Astrocyte (in vitro differentiated cells and primary cell): Measurements from ENCODE around the gene ZNF605.

Experiments used
- EZH2 ChIP-seq: IDR thresholded peaks from 2 replicates; pipeline ENCODE4 v1.6.1; 2012; ENCODE audit warnings: mild to moderate bottlenecking, low read length, inconsistent platforms; ENCODE audit not compliant: insufficient read depth
- TF ChIP-seq, protein P1 (sequence below): IDR thresholded peaks from 2 replicates; pipeline ENCODE4 v1.5.1; 2011; ENCODE audit warnings: low read depth, mild to moderate bottlenecking, inconsistent platforms, low read length, moderate library complexity; ENCODE audit not compliant: insufficient read depth

DNA sequence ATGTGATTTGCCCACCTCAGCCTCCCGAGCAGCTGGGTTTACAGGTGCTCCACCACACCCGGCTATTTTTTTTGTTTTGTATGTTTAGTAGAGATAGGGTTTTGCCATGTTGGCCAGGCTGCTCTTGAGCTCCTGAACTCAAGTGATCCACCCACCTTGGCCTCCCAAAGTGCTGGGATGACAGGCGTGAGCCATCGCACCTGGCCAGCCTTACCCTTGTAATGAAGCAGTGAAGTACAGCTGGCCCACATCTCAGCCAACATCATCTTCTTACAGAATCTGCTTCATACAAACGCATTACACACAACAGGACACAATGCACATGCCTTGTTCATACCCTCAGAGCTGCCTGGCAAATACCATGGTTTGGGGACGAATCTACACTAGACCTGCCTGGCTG, 37.4 kb downstream of the ZNF605 start:
- TF ChIP-seq, protein P1, sequence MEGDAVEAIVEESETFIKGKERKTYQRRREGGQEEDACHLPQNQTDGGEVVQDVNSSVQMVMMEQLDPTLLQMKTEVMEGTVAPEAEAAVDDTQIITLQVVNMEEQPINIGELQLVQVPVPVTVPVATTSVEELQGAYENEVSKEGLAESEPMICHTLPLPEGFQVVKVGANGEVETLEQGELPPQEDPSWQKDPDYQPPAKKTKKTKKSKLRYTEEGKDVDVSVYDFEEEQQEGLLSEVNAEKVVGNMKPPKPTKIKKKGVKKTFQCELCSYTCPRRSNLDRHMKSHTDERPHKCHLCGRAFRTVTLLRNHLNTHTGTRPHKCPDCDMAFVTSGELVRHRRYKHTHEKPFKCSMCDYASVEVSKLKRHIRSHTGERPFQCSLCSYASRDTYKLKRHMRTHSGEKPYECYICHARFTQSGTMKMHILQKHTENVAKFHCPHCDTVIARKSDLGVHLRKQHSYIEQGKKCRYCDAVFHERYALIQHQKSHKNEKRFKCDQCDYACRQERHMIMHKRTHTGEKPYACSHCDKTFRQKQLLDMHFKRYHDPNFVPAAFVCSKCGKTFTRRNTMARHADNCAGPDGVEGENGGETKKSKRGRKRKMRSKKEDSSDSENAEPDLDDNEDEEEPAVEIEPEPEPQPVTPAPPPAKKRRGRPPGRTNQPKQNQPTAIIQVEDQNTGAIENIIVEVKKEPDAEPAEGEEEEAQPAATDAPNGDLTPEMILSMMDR = no peak
- no peak for TF ChIP-seq EZH2
